ENCODE data around the gene ARSJ. TPM values are rescaled to one million over a fixed set of nuclear protein-coding genes. Genes with fewer than 3 reads are reported as not detected.

Gene ARSJ
- total RNA-seq, 1 donor from 2014 or later: 11.2 TPM

DNA sequence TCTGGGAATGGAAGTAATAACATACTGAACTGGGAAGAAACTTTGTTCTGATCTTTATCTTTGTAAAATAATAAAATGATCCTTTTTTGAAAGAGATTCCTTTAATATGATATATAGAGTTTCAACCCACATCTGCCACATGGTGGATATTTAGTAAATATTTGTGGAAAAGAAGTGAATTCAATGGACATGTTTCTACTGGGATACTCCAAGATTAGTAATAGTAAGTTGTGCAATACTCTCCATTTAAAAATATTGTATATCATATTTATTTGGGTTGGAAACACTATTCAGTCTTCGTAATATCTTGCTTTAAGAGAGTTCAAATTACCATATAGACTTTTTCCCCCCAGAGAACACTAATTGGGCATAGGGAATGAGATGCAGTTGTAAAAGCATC, 17.8 kb upstream of the ARSJ start:
- H3K4me1 Mint-ChIP-seq (ENCODE audit: unreplicated experiment): no peaks in the 10 kb centered on the region
- H3K4me3 Mint-ChIP-seq (ENCODE audit: unreplicated experiment): no peak overlapping the region
- TF ChIP-seq, protein P1, sequence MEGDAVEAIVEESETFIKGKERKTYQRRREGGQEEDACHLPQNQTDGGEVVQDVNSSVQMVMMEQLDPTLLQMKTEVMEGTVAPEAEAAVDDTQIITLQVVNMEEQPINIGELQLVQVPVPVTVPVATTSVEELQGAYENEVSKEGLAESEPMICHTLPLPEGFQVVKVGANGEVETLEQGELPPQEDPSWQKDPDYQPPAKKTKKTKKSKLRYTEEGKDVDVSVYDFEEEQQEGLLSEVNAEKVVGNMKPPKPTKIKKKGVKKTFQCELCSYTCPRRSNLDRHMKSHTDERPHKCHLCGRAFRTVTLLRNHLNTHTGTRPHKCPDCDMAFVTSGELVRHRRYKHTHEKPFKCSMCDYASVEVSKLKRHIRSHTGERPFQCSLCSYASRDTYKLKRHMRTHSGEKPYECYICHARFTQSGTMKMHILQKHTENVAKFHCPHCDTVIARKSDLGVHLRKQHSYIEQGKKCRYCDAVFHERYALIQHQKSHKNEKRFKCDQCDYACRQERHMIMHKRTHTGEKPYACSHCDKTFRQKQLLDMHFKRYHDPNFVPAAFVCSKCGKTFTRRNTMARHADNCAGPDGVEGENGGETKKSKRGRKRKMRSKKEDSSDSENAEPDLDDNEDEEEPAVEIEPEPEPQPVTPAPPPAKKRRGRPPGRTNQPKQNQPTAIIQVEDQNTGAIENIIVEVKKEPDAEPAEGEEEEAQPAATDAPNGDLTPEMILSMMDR (IDR thresholded peaks at IDR 0.05; ENCODE audit: unreplicated experiment): no peak
- H3K27ac Mint-ChIP-seq (ENCODE audit: unreplicated experiment): no peak overlapping the region
- no peaks in the 10 kb centered on the region for H3K27me3 Mint-ChIP-seq (ENCODE audit: unreplicated experiment)
- no peaks in the 10 kb centered on the region for H3K36me3 Mint-ChIP-seq (ENCODE audit: low read depth, unreplicated experiment)
- no peaks in the 10 kb centered on the region for H3K9me3 Mint-ChIP-seq (ENCODE audit: unreplicated experiment)
- no peak for DNase-seq (ENCODE audit: low spot score)

DNA sequence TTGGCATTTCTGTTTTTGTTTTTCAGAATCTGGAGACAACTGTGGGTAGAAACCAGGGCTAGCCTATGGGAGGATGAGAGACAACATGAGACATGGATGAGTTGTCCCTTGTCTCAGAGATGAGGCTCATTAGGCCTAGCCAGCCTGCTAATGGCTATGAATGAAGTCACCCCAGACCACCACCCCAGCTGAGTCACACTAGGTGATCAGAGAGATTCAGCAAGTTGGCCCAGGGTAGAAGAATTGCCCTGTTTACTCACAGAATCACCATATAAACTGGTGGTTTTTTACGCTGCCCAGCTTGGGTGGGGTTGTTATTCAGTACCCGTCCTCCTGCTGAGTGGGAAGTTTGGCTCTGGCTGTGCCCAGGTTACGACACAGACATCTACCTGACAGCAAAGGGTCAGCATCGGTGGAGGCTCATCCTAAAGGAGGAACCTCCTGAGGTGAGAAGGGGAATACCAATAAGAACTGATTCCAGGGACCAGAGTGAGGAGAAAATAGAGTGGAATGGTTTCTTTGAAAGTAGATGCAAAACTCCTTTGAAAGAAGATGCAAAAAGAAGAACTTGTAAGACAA, 17.2 kb upstream of the ARSJ start:
- no peak overlapping the region for H3K27ac Mint-ChIP-seq (ENCODE audit: unreplicated experiment)
- DNase-seq (ENCODE audit: low spot score): no peak

DNA sequence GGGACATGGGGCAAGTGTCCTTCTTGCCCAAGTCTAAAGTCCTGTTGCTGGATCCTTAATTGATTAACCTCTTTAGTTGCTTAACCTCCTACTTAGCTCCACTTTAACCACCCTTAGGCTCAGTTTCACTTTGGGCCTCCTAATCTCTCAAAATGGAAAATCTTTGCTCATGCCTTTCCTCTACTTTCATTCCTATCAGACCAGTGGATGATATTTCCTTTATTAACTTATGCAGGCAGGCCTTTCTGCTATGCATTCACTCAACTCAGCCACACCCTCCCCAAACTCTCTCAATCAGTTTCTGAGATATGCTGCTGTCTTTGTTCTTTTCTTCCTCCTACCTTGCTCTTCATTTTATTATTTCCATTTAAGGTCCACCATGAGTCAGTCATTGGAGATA, 14.4 kb upstream of the ARSJ start:
- no peak overlapping the region for H3K4me3 Mint-ChIP-seq (ENCODE audit: unreplicated experiment)
- no peaks in the 10 kb centered on the region for H3K36me3 Mint-ChIP-seq (ENCODE audit: low read depth, unreplicated experiment)
- H3K27ac Mint-ChIP-seq (ENCODE audit: unreplicated experiment): no peak overlapping the region
- TF ChIP-seq, protein P1 (IDR thresholded peaks at IDR 0.05; ENCODE audit: unreplicated experiment): no peak
- no peaks in the 10 kb centered on the region for H3K4me1 Mint-ChIP-seq (ENCODE audit: unreplicated experiment)
- DNase-seq (ENCODE audit: low spot score): no peak
- H3K9me3 Mint-ChIP-seq (ENCODE audit: unreplicated experiment): no peaks in the 10 kb centered on the region
- H3K27me3 Mint-ChIP-seq (ENCODE audit: unreplicated experiment): peaks cover 2% of the 10 kb centered on the region

More for the DNA sequence above, 17.2 kb upstream of the ARSJ start:
- Mint-ChIP-seq H3K9me3 (ENCODE audit: unreplicated experiment) (no peaks in the 10 kb centered on the region), H3K36me3 (ENCODE audit: low read depth, unreplicated experiment) (no peaks in the 10 kb centered on the region), H3K27me3 (ENCODE audit: unreplicated experiment) (no peaks in the 10 kb centered on the region), H3K4me1 (ENCODE audit: unreplicated experiment) (no peaks in the 10 kb centered on the region), H3K4me3 (ENCODE audit: unreplicated experiment) (no peak overlapping the region)
- TF ChIP-seq, protein P1 (IDR thresholded peaks at IDR 0.05; ENCODE audit: unreplicated experiment): no peak

DNA sequence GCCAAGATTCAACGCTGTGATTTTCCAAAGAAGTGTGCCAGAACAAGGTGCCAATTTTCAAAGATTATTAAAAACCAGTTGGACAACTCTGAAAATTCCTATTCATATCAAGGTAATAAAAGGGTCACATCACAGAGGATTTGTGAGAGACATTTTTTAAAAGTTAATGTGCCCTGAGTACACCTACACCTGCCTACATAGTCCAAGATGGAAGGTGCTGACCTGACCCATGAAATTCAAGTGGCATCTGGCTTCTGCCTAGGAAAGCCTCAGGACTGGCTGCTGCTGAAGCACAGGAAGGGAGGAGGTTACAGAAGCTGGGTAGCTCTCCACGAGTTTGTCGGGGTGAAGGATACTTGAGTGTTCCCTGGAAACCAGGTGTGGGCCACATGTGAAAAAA, 11.4 kb upstream of the ARSJ start:
- Mint-ChIP-seq H3K27me3 (ENCODE audit: unreplicated experiment) (peaks cover 2% of the 10 kb centered on the region), H3K4me3 (ENCODE audit: unreplicated experiment) (no peak overlapping the region), H3K27ac (ENCODE audit: unreplicated experiment) (no peak overlapping the region), H3K9me3 (ENCODE audit: unreplicated experiment) (no peaks in the 10 kb centered on the region), H3K36me3 (ENCODE audit: low read depth, unreplicated experiment) (peaks cover 3% of the 10 kb centered on the region), H3K4me1 (ENCODE audit: unreplicated experiment) (no peaks in the 10 kb centered on the region)
- DNase-seq (ENCODE audit: low spot score): no peak
- TF ChIP-seq, protein P1 (IDR thresholded peaks at IDR 0.05; ENCODE audit: unreplicated experiment): no peak

DNA sequence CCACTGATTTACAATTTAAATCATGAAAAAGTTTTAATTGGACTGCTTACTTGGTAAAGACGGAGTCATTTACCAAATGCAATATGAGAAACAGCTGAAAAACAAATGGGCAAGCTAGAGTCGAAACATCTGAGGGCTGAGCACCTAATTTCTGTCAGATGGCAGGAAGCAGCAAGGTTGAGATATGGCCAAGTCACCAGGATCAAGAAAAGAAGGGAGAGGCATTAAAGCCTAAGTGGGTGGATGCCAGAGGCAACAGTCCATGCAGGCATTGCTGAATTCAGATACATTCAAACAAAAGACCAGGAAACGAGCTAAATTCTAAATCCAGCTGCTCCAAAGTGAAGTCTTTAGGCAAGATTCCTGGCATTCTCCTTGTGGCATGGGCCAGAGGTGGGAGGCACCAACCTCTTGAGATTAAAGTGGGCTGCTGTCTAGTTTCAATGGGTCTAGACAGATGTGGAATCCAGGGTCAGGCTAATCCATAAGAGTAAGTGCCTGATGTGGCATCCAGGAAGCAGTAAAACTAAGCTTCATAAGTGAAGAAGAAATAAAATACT, 8.0 kb upstream of the ARSJ start:
- no peak overlapping the region for H3K4me3 Mint-ChIP-seq (ENCODE audit: unreplicated experiment)
- peaks cover 2% of the 10 kb centered on the region for H3K27me3 Mint-ChIP-seq (ENCODE audit: unreplicated experiment)
- peaks cover 3% of the 10 kb centered on the region for H3K4me1 Mint-ChIP-seq (ENCODE audit: unreplicated experiment)
- H3K36me3 Mint-ChIP-seq (ENCODE audit: low read depth, unreplicated experiment): peaks cover 3% of the 10 kb centered on the region
- H3K9me3 Mint-ChIP-seq (ENCODE audit: unreplicated experiment): no peaks in the 10 kb centered on the region
- no peak for DNase-seq (ENCODE audit: low spot score)
- no peak overlapping the region for H3K27ac Mint-ChIP-seq (ENCODE audit: unreplicated experiment)
- TF ChIP-seq, protein P1 (IDR thresholded peaks at IDR 0.05; ENCODE audit: unreplicated experiment): no peak

All from endothelial cell (in vitro differentiated cells).